Embryonic facial prominence (tissue), 1 donor: Measurements from ENCODE around the gene FGD5.
"Not testable (repeated sequence)": the region's sequence is repeated elsewhere in the genome, so short reads cannot be mapped to it uniquely, and the experiment has no call there.

Source experiments
- DNase-seq: peaks from one replicate; pipeline ENCODE4 v3.0.0-alpha.2; 2016; ENCODE audit errors: extremely low spot score

The FGD5 gene

GRCh38 chr3:14902719-14903118, 84.0 kb downstream of the FGD5 start:
- DNase-seq, result no peak

- not testable (repeated sequence) for DNase-seq
Observed at GRCh38 chr3:14903501-14903900, 84.7 kb downstream of the FGD5 start.

- no peak for DNase-seq
Observed at GRCh38 chr3:14905055-14905657, 86.4 kb downstream of the FGD5 start.

- no peak for DNase-seq
Observed at GRCh38 chr3:14906355-14906971, 87.7 kb downstream of the FGD5 start.

- DNase-seq, result no peak
Observed at GRCh38 chr3:14907043-14907966, 88.5 kb downstream of the FGD5 start.

- DNase-seq, result no peak
Observed at GRCh38 chr3:14909250-14909649, 90.5 kb downstream of the FGD5 start.

- DNase-seq, result no peak
Observed at GRCh38 chr3:14911651-14912050, 92.9 kb downstream of the FGD5 start.

GRCh38 chr3:14913071-14913925, 94.5 kb downstream of the FGD5 start:
- DNase-seq, result no peak

- no peak for DNase-seq
Observed at GRCh38 chr3:14913926-14914778, 95.4 kb downstream of the FGD5 start.

- no peak for DNase-seq
Observed at GRCh38 chr3:14914779-14915117, 96.0 kb downstream of the FGD5 start.

GRCh38 chr3:14915636-14916222, 97.0 kb downstream of the FGD5 start:
- no peak for DNase-seq

GRCh38 chr3:14918356-14918860, 99.6 kb downstream of the FGD5 start:
- DNase-seq, result no peak

- no peak for DNase-seq
Observed at GRCh38 chr3:14920536-14920935, 101.8 kb downstream of the FGD5 start.

GRCh38 chr3:14921034-14921616, 102.4 kb downstream of the FGD5 start:
- DNase-seq, result peak; percentile 61

GRCh38 chr3:14921811-14922705, 103.3 kb downstream of the FGD5 start:
- no peak for DNase-seq

GRCh38 chr3:14922863-14923262, 104.1 kb downstream of the FGD5 start:
- DNase-seq, result no peak

- no peak for DNase-seq
Observed at GRCh38 chr3:14923476-14923875, 104.7 kb downstream of the FGD5 start.

- peak; percentile 52 for DNase-seq
Observed at GRCh38 chr3:14925729-14926591, 107.2 kb downstream of the FGD5 start.
